CD4-positive, alpha-beta T cell treated with Interferon gamma for 1 hour (primary cell): ENCODE data around the gene FMN1.

Experiments used
- DNase-seq: peaks from one replicate; pipeline ENCODE4 v3.0.0-alpha.2; 2020

Gene FMN1

GRCh38 chr15:32908135-32908801, 286.2 kb downstream of the FMN1 start:
- DNase-seq, result peak; percentile 6

GRCh38 chr15:32905481-32905880, 289.0 kb downstream of the FMN1 start:
- no peak for DNase-seq

- DNase-seq, result no peak
Observed at GRCh38 chr15:32904448-32904847, 290.1 kb downstream of the FMN1 start.

GRCh38 chr15:32903591-32904290, 290.8 kb downstream of the FMN1 start:
- no peak for DNase-seq

GRCh38 chr15:32901995-32902394, 292.5 kb downstream of the FMN1 start:
- no peak for DNase-seq

- no peak for DNase-seq
Observed at GRCh38 chr15:32901192-32901591, 293.3 kb downstream of the FMN1 start.

GRCh38 chr15:32899126-32899596, 295.4 kb downstream of the FMN1 start:
- peak; percentile 26 for DNase-seq

- no peak for DNase-seq
Observed at GRCh38 chr15:32898414-32898813, 296.1 kb downstream of the FMN1 start.

GRCh38 chr15:32893421-32893820, 301.1 kb downstream of the FMN1 start:
- DNase-seq, result no peak

- no peak for DNase-seq
Observed at GRCh38 chr15:32889214-32889613, 305.3 kb downstream of the FMN1 start.

GRCh38 chr15:32888221-32888761, 306.2 kb downstream of the FMN1 start:
- no peak for DNase-seq

GRCh38 chr15:32887090-32887489, 307.4 kb downstream of the FMN1 start:
- no peak for DNase-seq

- no peak for DNase-seq
Observed at GRCh38 chr15:32886459-32886858, 308.1 kb downstream of the FMN1 start.

GRCh38 chr15:32885713-32886112, 308.8 kb downstream of the FMN1 start:
- DNase-seq, result no peak

- no peak for DNase-seq
Observed at GRCh38 chr15:32884146-32884545, 310.4 kb downstream of the FMN1 start.

GRCh38 chr15:32882955-32883354, 311.6 kb downstream of the FMN1 start:
- DNase-seq, result no peak

- no peak for DNase-seq
Observed at GRCh38 chr15:32881528-32881927, 313.0 kb downstream of the FMN1 start.

GRCh38 chr15:32880642-32881041, 313.9 kb downstream of the FMN1 start:
- no peak for DNase-seq

GRCh38 chr15:32879980-32880379, 314.5 kb downstream of the FMN1 start:
- no peak for DNase-seq

- DNase-seq, result no peak
Observed at GRCh38 chr15:32878869-32879805, 315.4 kb downstream of the FMN1 start.

- no peak for DNase-seq
Observed at GRCh38 chr15:32878342-32878741, 316.2 kb downstream of the FMN1 start.

GRCh38 chr15:32877252-32878019, 317.1 kb downstream of the FMN1 start:
- DNase-seq, result no peak
